K562 (cell line): ENCODE results near the gene RAP1GDS1. TPM values are rescaled to one million over a fixed set of nuclear protein-coding genes. Genes with fewer than 3 reads are reported as not detected.
"Not testable (repeated sequence)": the region's sequence is repeated elsewhere in the genome, so short reads cannot be mapped to it uniquely, and the experiment has no call there.

Source experiments
- ATAC-seq: fragments of 200-7000 bp; cut with Tn5 transposase; 3 replicates; pipeline ENCODE4 v1.9.1; 2020; ENCODE audit warnings: moderate library complexity
- BruUV-seq: library from RNA; stranded (reverse); fragments of 400-500 nt; replicated peaks from 2 replicates; lab custom pipeline; 2021; lab: Mats Ljungman, UMichigan
- CTCF ChIA-PET: fragments of 300-600 bp; formaldehyde crosslinking; extraction: SDS; loops from one replicate; lab custom pipeline; 2021; ENCODE audit warnings: low intra/inter-chr PET ratio; lab: Yijun Ruan, JAX
- POLR2A ChIA-PET: fragments of 300-600, 350-650 bp; sonication (Branson Sonifier 250); formaldehyde crosslinking; extraction: SDS; loops from one replicate; lab custom pipeline; 2021; ENCODE audit warnings: antibody characterized with exemption, inconsistent platforms; lab: Yijun Ruan, JAX
- DNase-seq, 4 experiments: peaks; one replicate each; pipeline versions ENCODE4 v3.0.0 to v3.0.0-alpha.2; 2011 to 2018; ENCODE audit warnings: low spot score in 3 of 4, mixed read lengths in 3 of 4; ENCODE audit errors: extremely low read depth in 1 of 4
- FAIRE-seq: peaks from 2 replicates; lab custom pipeline; 2011; peaks lifted over from hg19 to GRCh38; lab: Jason Lieb, UNC
- H2AFZ ChIP-seq: 2 replicates; pipeline ENCODE4 v1.6.0; 2011; ENCODE audit warnings: low read depth, low read length, control low read depth, inconsistent platforms
- H3K27ac ChIP-seq: fragments of 200-600 bp; 3 replicates; pipeline ENCODE4 v1.8.0; 2011; ENCODE audit warnings: low read depth, mild to moderate bottlenecking, control low read depth, inconsistent platforms, low read length, moderate library complexity, mixed read lengths; ENCODE audit errors: extremely low read depth
- H3K27me3 ChIP-seq, 2 experiments: fragments of 300-600 bp in 1 of 2; 2 replicates in 1 of 2; 3 replicates in 1 of 2; pipeline versions ENCODE4 v1.6.0 to v1.8.0; 2011; ENCODE audit warnings: inconsistent platforms in 2 of 2, low read length in 2 of 2, mild to moderate bottlenecking in 1 of 2, mixed read lengths in 1 of 2, moderate library complexity in 1 of 2; ENCODE audit not compliant: control insufficient read depth in 2 of 2, insufficient read depth in 2 of 2
- H3K36me3 ChIP-seq: fragments of 300-600 bp; 3 replicates; pipeline ENCODE4 v1.8.0; 2011; ENCODE audit warnings: mild to moderate bottlenecking, low read length, inconsistent platforms; ENCODE audit not compliant: control insufficient read depth, insufficient read depth
- H3K4me1 ChIP-seq, 2 experiments: fragments of 200-600 bp in 1 of 2; replicated peaks in 1 of 2; 2 replicates in 1 of 2; 3 replicates in 1 of 2; pipeline versions ENCODE4 v1.5.1 to v1.8.0; 2011; ENCODE audit warnings: inconsistent platforms in 2 of 2, low read length in 2 of 2, mild to moderate bottlenecking in 1 of 2, mixed read lengths in 1 of 2, moderate library complexity in 1 of 2; ENCODE audit not compliant: control insufficient read depth in 2 of 2, insufficient read depth in 2 of 2
- H3K4me2 ChIP-seq: 2 replicates; pipeline ENCODE4 v1.6.1; 2011; ENCODE audit warnings: low read length, control low read depth, inconsistent platforms, mixed read lengths; ENCODE audit not compliant: insufficient read depth
- H3K4me3 ChIP-seq: fragments of 200-600 bp; sonication (generic), shearing (Covaris generic); 2 replicates; pipeline ENCODE4 v1.5.1; 2016; ENCODE audit warnings: control low read depth, inconsistent platforms
- H3K79me2 ChIP-seq: fragments of 200-600 bp; 3 replicates; pipeline ENCODE4 v1.8.0; 2011; ENCODE audit warnings: low read length, inconsistent platforms; ENCODE audit not compliant: control insufficient read depth, insufficient read depth
- H3K9ac ChIP-seq, 2 experiments: 2 replicates each; pipeline versions ENCODE4 v1.6.0 to v1.6.1; 2011; ENCODE audit warnings: low read depth in 2 of 2, low read length in 2 of 2, control low read depth in 1 of 2, inconsistent platforms in 1 of 2, mild to moderate bottlenecking in 1 of 2, mixed read lengths in 1 of 2; ENCODE audit not compliant: insufficient read depth in 1 of 2
- H3K9me1 ChIP-seq: one replicate; pipeline ENCODE4 v1.6.0; 2011; ENCODE audit warnings: inconsistent platforms, mild to moderate bottlenecking, low read length, moderate library complexity; ENCODE audit not compliant: control insufficient read depth, insufficient read depth
- H3K9me3 ChIP-seq: replicated peaks from 2 replicates; pipeline ENCODE4 v1.5.1; 2011; ENCODE audit warnings: low read depth, low read length, inconsistent platforms; ENCODE audit not compliant: control insufficient read depth, insufficient read depth
- H4K20me1 ChIP-seq: replicated peaks from 2 replicates; pipeline ENCODE4 v1.6.1; 2011; ENCODE audit warnings: low read length, inconsistent platforms, mixed read lengths; ENCODE audit not compliant: control insufficient read depth, insufficient read depth
- ZNF280A ChIP-seq: fragments of 450-650 bp; IDR thresholded peaks from 2 replicates; pipeline ENCODE4 v1.6.1; 2018; ENCODE audit warnings: mild to moderate bottlenecking, low read depth; ENCODE audit not compliant: partially characterized antibody
- ZNF431 ChIP-seq: sonication (generic); formaldehyde crosslinking; IDR thresholded peaks from 2 replicates; pipeline ENCODE4 v1.8.0; 2022; ENCODE audit warnings: mild to moderate bottlenecking, missing genetic modification reagents
- ZNF707 ChIP-seq: fragments of 250-450 bp; sonication (Bioruptor Pico); conservative IDR thresholded peaks from 2 replicates; pipeline ENCODE4 v1.8.0; 2022; ENCODE audit warnings: inconsistent platforms, mild to moderate bottlenecking, moderate library complexity
- WGBS: fragments of 100-300 bp; shearing (Covaris generic); methylation state at CpG from one replicate; pipeline ENCODE4 v1.1.6; 2016; ENCODE audit warnings: low coverage, mixed read lengths; ENCODE audit not compliant: insufficient coverage; ENCODE audit errors: missing lambda C conversion rate; 5-methylcytosine and 5-hydroxymethylcytosine counted together
- in situ Hi-C: fragments of 300-500 bp; cut with MboI; formaldehyde crosslinking; loops from 4 replicates; pipeline ENCODE4 v1.15.0; 2018; ENCODE audit warnings: inconsistent platforms, mixed read lengths
- intact Hi-C: fragments of 100-400 bp; cut with micrococcal nuclease; formaldehyde crosslinking; loops from 2 replicates; pipeline ENCODE4 v1.14.2; 2022
- polyA plus RNA-seq, 8 experiments: library from polyadenylated mRNA; depleted of rRNA in 4 of 8; stranded (reverse) in 5 of 8; unstranded in 3 of 8; fragments of >200 nt; fragmentation: Nextera tagmentation in 2 of 8; fragmentation: Illumina TruSeq in 1 of 8; extraction: Ambion mirVana in 2 of 8; extraction: Trizol in 1 of 8; gene quantifications; 2 replicates each; pipeline versions ENCODE4 v1.2.1 to v1.2.3, GENCODE V29; 2011 to 2014; ENCODE audit warnings: inconsistent platforms in 1 of 8, missing spikeins in 1 of 8
- total RNA-seq, 7 experiments: library from RNA; depleted of rRNA in 6 of 7; stranded (reverse); fragments of >200 nt in 6 of 7; fragmentation: Illumina TruSeq in 2 of 7; extraction: Trizol in 2 of 7; gene quantifications; 2 replicates each; pipeline versions ENCODE4 v1.2.1 to v1.2.3, GENCODE V29; 2011 to 2021; ENCODE audit warnings: low replicate concordance in 1 of 7

The RAP1GDS1 gene
- total and polyA plus RNA-seq, 9 of the 15 experiments (the other 6 are each of a cell fraction or from before 2014, with no cell fraction given) = 27.2 to 55.6 (median 31.5) TPM

DNA sequence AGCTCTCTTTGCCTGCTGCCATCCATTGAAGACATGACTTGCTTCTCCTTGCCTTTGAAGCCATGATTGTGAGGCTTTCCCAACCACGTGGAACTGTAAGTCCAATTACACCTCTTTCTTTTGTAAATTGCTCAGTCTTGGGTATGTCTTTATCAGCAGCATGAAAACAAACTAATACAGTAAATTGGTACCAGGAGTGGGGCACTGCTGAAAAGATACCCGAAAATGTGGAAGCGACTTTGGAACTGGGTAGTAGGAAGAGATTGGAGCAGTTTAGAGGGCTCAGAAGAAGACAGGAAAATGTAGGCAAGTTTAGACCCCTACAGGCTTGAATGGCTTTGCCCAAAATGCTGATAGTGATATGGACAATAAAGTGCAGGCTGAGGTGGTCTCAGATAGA, 105.1 kb downstream of the RAP1GDS1 start:
- H3K27me3 ChIP-seq, FAIRE-seq, DNase-seq, H3K9me1 ChIP-seq, H3K27ac ChIP-seq, intact Hi-C loops, in situ Hi-C loops, H3K9me3 ChIP-seq, H3K79me2 ChIP-seq, H3K4me1 ChIP-seq, H3K9ac ChIP-seq, CTCF ChIA-PET, ATAC-seq, H2AFZ ChIP-seq, H3K4me2 ChIP-seq, BruUV-seq, POLR2A ChIA-PET, H4K20me1 ChIP-seq, H3K36me3 ChIP-seq, H3K4me3 ChIP-seq: not testable (repeated sequence)
- TF ChIP-seq ZNF707 (CRISPR knock-in tag) = peak; percentile 84
- 92% methylated on average over 3 of the region's 3 CpGs for WGBS

GRCh38 chr4:98368000-98368399, 106.8 kb downstream of the RAP1GDS1 start:
- POLR2A ChIA-PET, in situ Hi-C loops, H2AFZ ChIP-seq, H3K79me2 ChIP-seq, H3K9me3 ChIP-seq, intact Hi-C loops, ATAC-seq, H3K4me2 ChIP-seq, H3K9ac ChIP-seq, H4K20me1 ChIP-seq, FAIRE-seq, BruUV-seq, H3K4me1 ChIP-seq, H3K4me3 ChIP-seq, CTCF ChIA-PET, H3K36me3 ChIP-seq, H3K27ac ChIP-seq, H3K27me3 ChIP-seq, DNase-seq, H3K9me1 ChIP-seq: not testable (repeated sequence)
- TF ChIP-seq ZNF431 (peak; percentile 98), ZNF280A (peak; percentile 20)
- WGBS = 94% methylated on average over 3 of the region's 3 CpGs
